Measurements from ENCODE around the gene IQCM.

DNA sequence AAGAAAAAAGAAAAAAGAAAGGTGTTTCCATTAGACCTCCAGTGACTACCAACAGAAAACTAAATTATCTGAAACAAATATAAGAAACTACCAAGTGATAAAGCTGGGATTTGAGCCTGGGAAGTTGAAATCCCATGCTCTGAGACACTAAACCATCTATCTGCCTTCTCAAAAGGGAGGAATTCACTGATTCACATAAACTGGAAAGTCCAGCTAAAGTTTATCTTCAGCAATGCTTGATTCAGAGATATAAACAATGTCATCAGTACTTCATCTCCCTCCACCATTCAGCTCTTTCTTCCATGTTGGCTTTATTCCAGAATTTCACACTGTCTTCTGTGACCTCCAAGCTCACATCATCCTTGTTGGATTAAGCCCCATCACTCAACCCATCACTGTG lies 96.3 kb downstream of the IQCM start:
- TF ChIP-seq, protein P1, sequence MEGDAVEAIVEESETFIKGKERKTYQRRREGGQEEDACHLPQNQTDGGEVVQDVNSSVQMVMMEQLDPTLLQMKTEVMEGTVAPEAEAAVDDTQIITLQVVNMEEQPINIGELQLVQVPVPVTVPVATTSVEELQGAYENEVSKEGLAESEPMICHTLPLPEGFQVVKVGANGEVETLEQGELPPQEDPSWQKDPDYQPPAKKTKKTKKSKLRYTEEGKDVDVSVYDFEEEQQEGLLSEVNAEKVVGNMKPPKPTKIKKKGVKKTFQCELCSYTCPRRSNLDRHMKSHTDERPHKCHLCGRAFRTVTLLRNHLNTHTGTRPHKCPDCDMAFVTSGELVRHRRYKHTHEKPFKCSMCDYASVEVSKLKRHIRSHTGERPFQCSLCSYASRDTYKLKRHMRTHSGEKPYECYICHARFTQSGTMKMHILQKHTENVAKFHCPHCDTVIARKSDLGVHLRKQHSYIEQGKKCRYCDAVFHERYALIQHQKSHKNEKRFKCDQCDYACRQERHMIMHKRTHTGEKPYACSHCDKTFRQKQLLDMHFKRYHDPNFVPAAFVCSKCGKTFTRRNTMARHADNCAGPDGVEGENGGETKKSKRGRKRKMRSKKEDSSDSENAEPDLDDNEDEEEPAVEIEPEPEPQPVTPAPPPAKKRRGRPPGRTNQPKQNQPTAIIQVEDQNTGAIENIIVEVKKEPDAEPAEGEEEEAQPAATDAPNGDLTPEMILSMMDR (IDR thresholded peaks at IDR 0.05) = no peak
- no peak for TF ChIP-seq KDM1A (IDR thresholded peaks at IDR 0.05; ENCODE audit: low read depth)
- no peak for TF ChIP-seq RFX5 (IDR thresholded peaks at IDR 0.05)
- TF ChIP-seq, protein P2, sequence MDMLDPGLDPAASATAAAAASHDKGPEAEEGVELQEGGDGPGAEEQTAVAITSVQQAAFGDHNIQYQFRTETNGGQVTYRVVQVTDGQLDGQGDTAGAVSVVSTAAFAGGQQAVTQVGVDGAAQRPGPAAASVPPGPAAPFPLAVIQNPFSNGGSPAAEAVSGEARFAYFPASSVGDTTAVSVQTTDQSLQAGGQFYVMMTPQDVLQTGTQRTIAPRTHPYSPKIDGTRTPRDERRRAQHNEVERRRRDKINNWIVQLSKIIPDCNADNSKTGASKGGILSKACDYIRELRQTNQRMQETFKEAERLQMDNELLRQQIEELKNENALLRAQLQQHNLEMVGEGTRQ (IDR thresholded peaks at IDR 0.05) = no peak

Data from A549 (cell line).